NCI-H2196 (cell line): Measurements from ENCODE around the gene PRR4.

Experiments used
- DNase-seq: peaks from one replicate; lab custom pipeline; 2025; ENCODE audit not compliant: unreplicated experiment; lab: John Stamatoyannopoulos, UW

The PRR4 gene

GRCh38 chr12:10849425-10849878 is at the start of gene PRR4:
Gene PRR4 (minus strand): TSS chr12:10849475. CDS start chr12:10849437, 38 bp downstream.
- DNase-seq = no peak

- no peak for DNase-seq
Observed at GRCh38 chr12:10896854-10897253, 47.6 kb upstream of the PRR4 start.

GRCh38 chr12:10891937-10892336 is 42.7 kb upstream of the PRR4 start:
- no peak for DNase-seq

GRCh38 chr12:10889226-10889625 is 40.0 kb upstream of the PRR4 start:
- DNase-seq = no peak

GRCh38 chr12:10884086-10884725 is 34.9 kb upstream of the PRR4 start, which contains the start of gene PRH1:
Gene PRH1 (minus strand): TSS chr12:10884255. CDS start chr12:10884217, 38 bp downstream.
- no peak for DNase-seq

GRCh38 chr12:10873378-10873777 is 24.1 kb upstream of the PRR4 start:
- no peak for DNase-seq

GRCh38 chr12:10867381-10867780 is 18.1 kb upstream of the PRR4 start:
- DNase-seq = no peak

- no peak for DNase-seq
Observed at GRCh38 chr12:10863512-10864218, 14.4 kb upstream of the PRR4 start.

GRCh38 chr12:10861366-10861765 is 12.1 kb upstream of the PRR4 start:
- DNase-seq = no peak

GRCh38 chr12:10855807-10856206 is 6.5 kb upstream of the PRR4 start:
- no peak for DNase-seq

GRCh38 chr12:10853776-10854175 is 4.5 kb upstream of the PRR4 start:
- DNase-seq = no peak

- no peak for DNase-seq
Observed at GRCh38 chr12:10851243-10851858, 2.1 kb upstream of the PRR4 start.

- DNase-seq = no peak
Observed at GRCh38 chr12:10847744-10848143, 1.5 kb downstream of the PRR4 start.

GRCh38 chr12:10842862-10843261 is 6.4 kb downstream of the PRR4 start:
- DNase-seq = no peak

GRCh38 chr12:10838461-10838860 is 10.8 kb downstream of the PRR4 start:
- no peak for DNase-seq

GRCh38 chr12:10829994-10830393 is 19.3 kb downstream of the PRR4 start:
- DNase-seq = no peak

- DNase-seq = no peak
Observed at GRCh38 chr12:10826258-10826657, 23.0 kb downstream of the PRR4 start, which contains the start of gene TAS2R10. Gene TAS2R10 (minus strand): TSS chr12:10826358. CDS start chr12:10826269, 89 bp downstream.

GRCh38 chr12:10824957-10825356 is 24.3 kb downstream of the PRR4 start:
- no peak for DNase-seq

GRCh38 chr12:10811883-10812536 is 37.3 kb downstream of the PRR4 start:
- DNase-seq = no peak

GRCh38 chr12:10810068-10810467 is 39.2 kb downstream of the PRR4 start, which contains the start of gene TAS2R9:
Gene TAS2R9 (minus strand): TSS chr12:10810168. CDS start chr12:10810075, 93 bp downstream.
- no peak for DNase-seq

GRCh38 chr12:10807186-10807585 is 42.1 kb downstream of the PRR4 start, which contains the start of gene TAS2R8:
Gene TAS2R8 (minus strand): TSS chr12:10807286. CDS start chr12:10806980, 306 bp downstream.
- no peak for DNase-seq
